GM18517 (cell line): Measurements from ENCODE around the gene ZNF804B.

Source experiments
- ATAC-seq: cut with Tn5 transposase; IDR thresholded peaks from one replicate; pipeline ENCODE4 v1.9.1; 2021; ENCODE audit warnings: mild to moderate bottlenecking, moderate library complexity; ENCODE audit not compliant: unreplicated experiment

ZNF804B gene

GRCh38 chr7:89247207-89247606 lies 487.7 kb downstream of the ZNF804B start:
- no peak for ATAC-seq

- no peak for ATAC-seq
These were observed 499.6 kb downstream of the ZNF804B start for GRCh38 chr7:89259085-89259484.

GRCh38 chr7:89264126-89264525 lies 504.6 kb downstream of the ZNF804B start:
- no peak for ATAC-seq

- no peak for ATAC-seq
These were observed 506.1 kb downstream of the ZNF804B start for GRCh38 chr7:89265631-89266030.

GRCh38 chr7:89283302-89283701 lies 523.8 kb downstream of the ZNF804B start:
- no peak for ATAC-seq

GRCh38 chr7:89308535-89308934 lies 549.0 kb downstream of the ZNF804B start:
- ATAC-seq: no peak

GRCh38 chr7:89311886-89312285 lies 552.4 kb downstream of the ZNF804B start:
- ATAC-seq: no peak

- no peak for ATAC-seq
These were observed 553.1 kb downstream of the ZNF804B start for GRCh38 chr7:89312551-89312950.

GRCh38 chr7:89316584-89317251 lies 557.2 kb downstream of the ZNF804B start:
- ATAC-seq: no peak

- no peak for ATAC-seq
These were observed 572.5 kb downstream of the ZNF804B start for GRCh38 chr7:89332026-89332425.

GRCh38 chr7:89334797-89335196 lies 575.3 kb downstream of the ZNF804B start:
- no peak for ATAC-seq

GRCh38 chr7:89335490-89335889 lies 576.0 kb downstream of the ZNF804B start:
- no peak for ATAC-seq

GRCh38 chr7:89336121-89336520 lies 576.6 kb downstream of the ZNF804B start:
- ATAC-seq: no peak

GRCh38 chr7:89339748-89340147 lies 580.2 kb downstream of the ZNF804B start:
- ATAC-seq: no peak

GRCh38 chr7:89357121-89357520 lies 597.6 kb downstream of the ZNF804B start:
- ATAC-seq: no peak

- no peak for ATAC-seq
These were observed 617.7 kb downstream of the ZNF804B start for GRCh38 chr7:89377219-89377618.

GRCh38 chr7:89385411-89385810 lies 625.9 kb downstream of the ZNF804B start:
- no peak for ATAC-seq
